Activated naive CD8-positive, alpha-beta T cell (primary cell): ENCODE measurements around the gene APOO.

Experiments used
- H3K27ac Mint-ChIP-seq: one replicate; pipeline ENCODE4 v1.8.0; 2021; ENCODE audit warnings: mixed read lengths
- H3K27me3 Mint-ChIP-seq: one replicate; pipeline ENCODE4 v1.8.0; 2021; ENCODE audit warnings: mixed read lengths
- H3K36me3 Mint-ChIP-seq: one replicate; pipeline ENCODE4 v1.8.0; 2021; ENCODE audit warnings: mixed read lengths
- H3K4me1 Mint-ChIP-seq: one replicate; pipeline ENCODE4 v1.8.0; 2021; ENCODE audit warnings: low read depth, mixed read lengths
- H3K4me3 Mint-ChIP-seq: one replicate; pipeline ENCODE4 v1.8.0; 2021; ENCODE audit warnings: mild to moderate bottlenecking, mixed read lengths
- H3K9me3 Mint-ChIP-seq: one replicate; pipeline ENCODE4 v1.8.0; 2021; ENCODE audit warnings: low read depth, mixed read lengths

Gene APOO

GRCh38 chrX:23907498-23908218 lies at the start of gene APOO, which contains the start of gene CXorf58:
Gene APOO (minus strand): TSS chrX:23907938. CDS start chrX:23907702, 236 bp downstream.
Gene CXorf58 (plus strand): TSS chrX:23908006. CDS start chrX:23910303, 2,297 bp downstream.
- H3K9me3 Mint-ChIP-seq: no peaks in the 10 kb centered on the region
- no peaks in the 10 kb centered on the region for H3K27me3 Mint-ChIP-seq
- no peaks in the 10 kb centered on the region for H3K36me3 Mint-ChIP-seq
- peaks cover 17% of the 10 kb centered on the region for H3K4me1 Mint-ChIP-seq
- H3K27ac Mint-ChIP-seq: peak within 1 kb of the TSS; percentile 86
- H3K4me3 Mint-ChIP-seq: peak within 1 kb of the TSS; percentile 82

DNA sequence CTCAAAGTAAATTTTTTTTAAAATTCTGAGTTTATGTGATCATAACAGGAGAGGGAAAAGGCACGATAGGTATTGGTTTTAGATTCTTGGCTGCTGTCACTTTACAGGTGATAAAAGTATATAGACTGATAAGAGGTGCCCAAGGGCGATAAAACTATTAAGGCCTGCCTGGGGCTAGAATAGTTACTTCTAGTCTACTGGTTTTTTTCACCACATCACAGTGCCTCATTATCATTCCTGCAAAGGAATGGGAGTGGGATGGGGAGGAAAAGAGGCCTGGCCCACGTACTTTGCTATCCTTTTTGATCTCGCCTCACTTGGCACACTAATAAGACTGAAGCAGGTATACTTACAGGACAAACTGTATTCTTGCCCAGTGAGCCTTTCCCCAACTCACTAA lies 46.7 kb upstream of the APOO start:
- H3K36me3 Mint-ChIP-seq: peaks cover 2% of the 10 kb centered on the region
- H3K4me1 Mint-ChIP-seq: peaks cover 37% of the 10 kb centered on the region
- peak overlapping the region; percentile 54 for H3K27ac Mint-ChIP-seq
- H3K4me3 Mint-ChIP-seq: no peak overlapping the region
- H3K9me3 Mint-ChIP-seq: no peaks in the 10 kb centered on the region
- no peaks in the 10 kb centered on the region for H3K27me3 Mint-ChIP-seq

DNA sequence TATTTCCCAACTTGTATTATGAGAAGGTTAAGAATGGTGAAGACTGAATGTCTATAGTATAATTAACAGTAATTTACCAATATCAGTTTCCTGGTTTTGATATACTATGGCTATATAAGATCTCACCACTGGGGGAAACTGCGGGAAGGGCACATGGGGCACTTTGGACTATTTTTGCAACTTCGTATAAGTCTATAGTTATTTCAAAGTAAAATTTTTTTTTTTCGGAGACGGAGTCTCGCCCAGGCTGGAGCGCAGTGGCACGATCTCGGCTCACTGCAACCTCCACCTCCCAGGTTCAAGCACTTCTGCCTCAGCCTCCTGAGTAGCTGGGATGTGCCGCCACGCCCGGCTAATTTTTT lies 46.2 kb upstream of the APOO start:
- Mint-ChIP-seq H3K9me3 (no peaks in the 10 kb centered on the region), H3K4me3 (peak overlapping the region; percentile 83), H3K36me3 (peaks cover 2% of the 10 kb centered on the region), H3K27ac (peak overlapping the region; percentile 93), H3K4me1 (peaks cover 34% of the 10 kb centered on the region), H3K27me3 (no peaks in the 10 kb centered on the region)

DNA sequence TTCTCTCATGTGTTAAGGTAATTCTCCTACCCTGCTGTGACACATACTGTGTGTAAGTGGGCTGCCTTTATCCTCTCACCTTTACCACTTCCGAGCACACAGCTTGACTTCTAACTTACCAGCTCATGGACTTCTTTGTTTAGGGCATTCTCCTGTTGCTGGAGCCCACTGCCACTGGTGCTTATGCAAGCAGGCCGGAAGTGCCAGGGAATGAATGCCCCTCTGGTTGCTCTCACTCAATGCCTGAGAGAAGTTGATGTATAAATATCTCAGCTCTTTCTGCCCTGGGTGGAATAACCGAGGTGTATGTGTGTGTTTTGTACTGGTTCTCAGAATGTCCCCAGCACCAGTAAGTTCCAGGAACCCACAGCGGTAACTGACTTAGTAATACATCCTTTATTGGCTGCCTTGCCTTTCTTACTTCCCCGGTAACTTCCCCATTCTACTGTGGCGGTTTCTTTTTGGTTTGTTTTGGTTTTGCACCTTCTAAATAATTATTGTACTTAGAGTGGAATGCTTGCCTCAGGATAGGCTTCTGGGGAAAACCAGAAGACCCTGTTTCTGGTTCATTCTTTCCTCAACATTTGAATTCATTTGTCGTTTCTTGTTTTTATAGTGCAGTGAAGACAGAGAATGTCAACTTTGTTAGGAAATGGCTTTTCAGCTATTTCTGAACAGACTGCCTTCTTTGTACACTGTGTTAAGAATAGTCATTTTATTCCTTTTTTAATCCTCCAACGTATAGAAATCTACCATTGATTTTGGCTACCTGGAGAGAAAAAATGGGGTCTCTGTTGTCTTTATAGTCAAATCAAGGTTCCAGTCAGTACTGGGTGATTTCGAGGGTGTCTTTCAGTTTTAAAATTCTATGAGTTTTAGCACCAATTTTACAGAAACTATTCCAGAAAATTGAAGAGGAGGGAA lies 45.5 kb upstream of the APOO start:
- H3K36me3 Mint-ChIP-seq: peaks cover 2% of the 10 kb centered on the region
- H3K27ac Mint-ChIP-seq: peak overlapping the region; percentile 93
- no peaks in the 10 kb centered on the region for H3K9me3 Mint-ChIP-seq
- H3K4me3 Mint-ChIP-seq: peak overlapping the region; percentile 83
- H3K27me3 Mint-ChIP-seq: no peaks in the 10 kb centered on the region
- peaks cover 32% of the 10 kb centered on the region for H3K4me1 Mint-ChIP-seq

- Mint-ChIP-seq H3K27ac (peak overlapping the region; percentile 54), H3K4me1 (peaks cover 31% of the 10 kb centered on the region), H3K9me3 (no peaks in the 10 kb centered on the region), H3K36me3 (peaks cover 2% of the 10 kb centered on the region), H3K4me3 (peak overlapping the region; percentile 83), H3K27me3 (no peaks in the 10 kb centered on the region)
These were observed 44.7 kb upstream of the APOO start for GRCh38 chrX:23952391-23952790.

DNA sequence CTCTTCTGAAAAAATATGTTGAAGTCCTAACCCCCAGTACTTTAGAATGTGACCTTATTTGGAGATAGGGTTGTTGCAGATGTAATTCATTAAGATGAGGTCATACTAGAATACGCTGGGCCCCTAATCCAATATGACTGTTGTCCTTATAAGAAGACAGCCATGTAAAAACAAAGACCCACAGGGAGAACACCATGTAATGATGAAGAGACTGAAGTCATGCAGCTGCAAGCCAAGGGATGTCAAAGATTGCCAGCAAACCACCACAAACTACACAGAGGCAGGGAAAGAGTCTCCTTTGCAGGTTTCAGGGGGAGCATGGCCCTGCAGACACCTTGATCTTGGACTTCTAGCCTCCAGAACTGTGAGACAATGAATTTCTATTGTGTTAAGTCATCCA lies 37.5 kb upstream of the APOO start:
- H3K27ac Mint-ChIP-seq: no peak overlapping the region

DNA sequence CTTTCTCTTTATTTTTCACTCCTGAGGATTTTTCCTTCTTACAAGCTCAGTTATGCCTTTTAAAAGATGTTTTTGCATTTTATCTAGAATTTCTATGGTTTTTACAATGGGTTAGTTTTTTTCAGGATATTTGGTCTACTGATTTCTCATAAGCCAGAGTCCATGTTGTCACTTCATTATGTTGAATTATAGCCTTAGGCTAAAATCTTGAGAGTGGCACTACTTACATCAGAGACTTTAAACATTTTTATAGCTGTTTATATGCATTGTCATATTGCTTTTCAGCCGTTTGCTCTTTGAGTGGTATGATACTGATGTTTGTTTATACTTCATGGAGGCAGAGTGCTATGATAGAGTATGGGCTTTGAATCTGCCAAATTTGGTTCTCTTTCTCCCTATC lies 36.5 kb upstream of the APOO start:
- H3K4me1 Mint-ChIP-seq: peaks cover 5% of the 10 kb centered on the region
- H3K36me3 Mint-ChIP-seq: no peaks in the 10 kb centered on the region
- H3K4me3 Mint-ChIP-seq: no peak overlapping the region
- H3K27me3 Mint-ChIP-seq: no peaks in the 10 kb centered on the region
- H3K27ac Mint-ChIP-seq: no peak overlapping the region
- no peaks in the 10 kb centered on the region for H3K9me3 Mint-ChIP-seq

More for the DNA sequence above, 37.5 kb upstream of the APOO start:
- Mint-ChIP-seq H3K4me3 (no peak overlapping the region), H3K27me3 (no peaks in the 10 kb centered on the region), H3K9me3 (no peaks in the 10 kb centered on the region), H3K36me3 (no peaks in the 10 kb centered on the region), H3K4me1 (peaks cover 8% of the 10 kb centered on the region)

DNA sequence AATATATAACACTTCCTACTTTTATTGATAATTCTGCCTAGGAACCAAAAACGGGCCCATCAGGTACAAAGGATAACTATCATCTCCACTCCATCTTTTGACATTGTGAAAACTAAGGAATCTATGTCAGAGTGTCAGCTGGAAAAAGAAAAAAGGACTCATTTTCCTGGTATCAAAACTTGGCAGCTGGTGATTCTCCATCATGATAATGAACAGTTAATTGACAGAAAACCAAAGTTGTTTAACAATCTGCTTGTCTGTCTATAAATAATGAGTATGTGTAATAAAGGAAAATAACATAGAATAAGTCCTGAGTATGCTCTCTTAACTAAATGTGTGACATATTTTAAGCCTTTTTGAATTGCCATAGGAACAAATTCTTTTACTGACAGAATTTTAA lies 31.5 kb upstream of the APOO start:
- no peaks in the 10 kb centered on the region for H3K9me3 Mint-ChIP-seq
- no peaks in the 10 kb centered on the region for H3K36me3 Mint-ChIP-seq
- H3K4me1 Mint-ChIP-seq: peaks cover 2% of the 10 kb centered on the region

GRCh38 chrX:23938690-23939089 lies 31.0 kb upstream of the APOO start:
- peaks cover 2% of the 10 kb centered on the region for H3K4me1 Mint-ChIP-seq
- H3K27me3 Mint-ChIP-seq: no peaks in the 10 kb centered on the region
- H3K27ac Mint-ChIP-seq: no peak overlapping the region
- H3K4me3 Mint-ChIP-seq: no peak overlapping the region
- H3K9me3 Mint-ChIP-seq: no peaks in the 10 kb centered on the region
- no peaks in the 10 kb centered on the region for H3K36me3 Mint-ChIP-seq

More for the DNA sequence above, 31.5 kb upstream of the APOO start:
- H3K27ac Mint-ChIP-seq: no peak overlapping the region
- H3K4me3 Mint-ChIP-seq: no peak overlapping the region
- no peaks in the 10 kb centered on the region for H3K27me3 Mint-ChIP-seq

GRCh38 chrX:23937100-23937499 lies 29.4 kb upstream of the APOO start:
- H3K27me3 Mint-ChIP-seq: no peaks in the 10 kb centered on the region
- H3K4me1 Mint-ChIP-seq: peaks cover 4% of the 10 kb centered on the region
- no peak overlapping the region for H3K27ac Mint-ChIP-seq
- no peak overlapping the region for H3K4me3 Mint-ChIP-seq
- H3K36me3 Mint-ChIP-seq: no peaks in the 10 kb centered on the region
- no peaks in the 10 kb centered on the region for H3K9me3 Mint-ChIP-seq

GRCh38 chrX:23936180-23936579 lies 28.4 kb upstream of the APOO start:
- Mint-ChIP-seq H3K9me3 (no peaks in the 10 kb centered on the region), H3K4me1 (peaks cover 12% of the 10 kb centered on the region), H3K4me3 (no peak overlapping the region), H3K36me3 (no peaks in the 10 kb centered on the region), H3K27ac (no peak overlapping the region), H3K27me3 (no peaks in the 10 kb centered on the region)

DNA sequence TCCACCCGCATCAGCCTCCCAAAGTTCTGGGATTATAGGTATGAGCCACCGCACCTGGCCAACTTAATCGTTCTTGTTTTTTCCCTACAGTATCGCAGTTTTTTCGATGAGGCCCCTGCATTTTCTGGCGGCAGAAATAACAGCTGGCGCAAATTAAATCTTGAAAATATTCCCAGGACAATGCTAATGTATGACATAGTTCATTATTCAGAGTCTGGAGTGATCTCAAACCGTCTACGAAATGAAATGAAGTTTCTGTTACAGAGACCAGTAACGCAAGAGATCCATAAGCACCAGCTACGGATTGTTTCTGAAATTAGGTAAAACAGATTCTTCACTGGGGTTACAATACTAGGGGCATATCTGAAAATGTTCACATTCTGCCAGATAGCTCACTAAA lies 27.4 kb upstream of the APOO start:
- Mint-ChIP-seq H3K4me1 (peaks cover 16% of the 10 kb centered on the region), H3K27me3 (no peaks in the 10 kb centered on the region), H3K9me3 (no peaks in the 10 kb centered on the region), H3K27ac (no peak overlapping the region), H3K36me3 (no peaks in the 10 kb centered on the region), H3K4me3 (no peak overlapping the region)

DNA sequence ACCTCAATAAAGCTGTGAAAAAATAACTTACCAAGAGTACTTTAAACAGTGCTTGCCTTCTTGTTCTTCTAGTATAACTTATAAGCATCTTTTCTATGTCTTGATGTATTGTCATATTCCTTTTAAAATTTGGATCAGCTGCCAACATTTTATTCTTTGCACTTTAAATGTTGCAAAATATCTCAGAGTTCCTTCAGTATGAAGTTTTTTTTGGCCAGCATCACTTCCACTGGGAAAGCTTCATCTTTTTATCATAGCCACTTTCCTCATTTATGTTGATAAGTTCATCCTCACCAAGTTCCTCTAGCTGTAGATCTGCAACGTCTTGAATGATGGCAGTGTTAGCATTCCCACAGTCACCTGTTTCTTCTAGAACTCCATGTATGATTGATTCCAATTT lies 24.3 kb upstream of the APOO start:
- H3K4me1 Mint-ChIP-seq: peaks cover 16% of the 10 kb centered on the region
- H3K9me3 Mint-ChIP-seq: no peaks in the 10 kb centered on the region
- no peaks in the 10 kb centered on the region for H3K36me3 Mint-ChIP-seq
- H3K4me3 Mint-ChIP-seq: no peak overlapping the region
- peak overlapping the region; percentile 34 for H3K27ac Mint-ChIP-seq
- H3K27me3 Mint-ChIP-seq: no peaks in the 10 kb centered on the region

GRCh38 chrX:23930894-23931604 lies 23.3 kb upstream of the APOO start:
- no peaks in the 10 kb centered on the region for H3K9me3 Mint-ChIP-seq
- H3K27me3 Mint-ChIP-seq: no peaks in the 10 kb centered on the region
- peak overlapping the region; percentile 43 for H3K27ac Mint-ChIP-seq
- peaks cover 16% of the 10 kb centered on the region for H3K4me1 Mint-ChIP-seq
- no peak overlapping the region for H3K4me3 Mint-ChIP-seq
- no peaks in the 10 kb centered on the region for H3K36me3 Mint-ChIP-seq

- H3K4me3 Mint-ChIP-seq: no peak overlapping the region
- no peak overlapping the region for H3K27ac Mint-ChIP-seq
- no peaks in the 10 kb centered on the region for H3K27me3 Mint-ChIP-seq
- peaks cover 2% of the 10 kb centered on the region for H3K4me1 Mint-ChIP-seq
- no peaks in the 10 kb centered on the region for H3K9me3 Mint-ChIP-seq
- no peaks in the 10 kb centered on the region for H3K36me3 Mint-ChIP-seq
These were observed 18.3 kb upstream of the APOO start for GRCh38 chrX:23926015-23926414.
